Testis (tissue), 2 donors: ENCODE measurements around the gene METTL16.

Experiments
- CTCF ChIP-seq, 3 experiments: fragments of 450-650 bp in 2 of 3; fragments of 200-600 bp in 1 of 3; sonication (generic) in 1 of 3; IDR thresholded peaks; one replicate each; pipeline ENCODE4 v1.5.1; 2016 to 2019; ENCODE audit warnings: antibody characterized with exemption in 3 of 3, mild to moderate bottlenecking in 2 of 3, moderate library complexity in 1 of 3
- POLR2A ChIP-seq: fragments of 450-650 bp; IDR thresholded peaks from one replicate; pipeline ENCODE4 v1.6.1; 2017; ENCODE audit warnings: antibody characterized with exemption, mild to moderate bottlenecking, moderate library complexity

- no peak for TF ChIP-seq CTCF (IDR thresholded peaks at IDR 0.05)
- TF ChIP-seq POLR2A: no peak
These were observed 141.5 kb downstream of the METTL16 start for GRCh38 chr17:2370211-2370589.
